ENCODE data around the gene DPYD. TPM values are rescaled to one million over a fixed set of nuclear protein-coding genes. Genes with fewer than 3 reads are reported as not detected.

DPYD gene
- total RNA-seq, 1 donor, result 81.4 TPM

- Histone ChIP-seq H4K20me1 (ENCODE audit: insufficient read depth, low read length) (no peaks in the 10 kb centered on the region), H3K4me2 (ENCODE audit: insufficient read depth, low read length) (no peak overlapping the region), H3K79me2 (ENCODE audit: insufficient read depth, low read length) (no peaks in the 10 kb centered on the region), H3K36me3 (ENCODE audit: insufficient read depth, low read length) (no peaks in the 10 kb centered on the region), H3K27ac (ENCODE audit: low read depth, low read length) (no peak overlapping the region), H3K4me1 (ENCODE audit: insufficient read depth, low read length) (no peaks in the 10 kb centered on the region), H3K4me3 (ENCODE audit: insufficient read depth, low read length) (no peak overlapping the region), H3K9me3 (ENCODE audit: low read depth, low read length) (no peaks in the 10 kb centered on the region), H3K27me3 (ENCODE audit: insufficient read depth, low read length) (no peaks in the 10 kb centered on the region), H2AFZ (ENCODE audit: low read length) (no peak overlapping the region)
- no peak for DNase-seq (ENCODE audit: insufficient read length, low spot score, missing footprints)
- TF ChIP-seq CTCF (IDR thresholded peaks at IDR 0.05; ENCODE audit: extremely low read depth, low read depth, low read length), result no peak
Observed at GRCh38 chr1:97307151-97307550, 613.7 kb downstream of the DPYD start.

- no peak for DNase-seq (ENCODE audit: insufficient read length, low spot score, missing footprints)
Observed at GRCh38 chr1:97306504-97306903, 614.3 kb downstream of the DPYD start.

GRCh38 chr1:97304366-97304765 is 616.5 kb downstream of the DPYD start:
- H2AFZ ChIP-seq (ENCODE audit: low read length), result no peak overlapping the region
- H3K27ac ChIP-seq (ENCODE audit: low read depth, low read length), result no peak overlapping the region
- H3K79me2 ChIP-seq (ENCODE audit: insufficient read depth, low read length), result no peaks in the 10 kb centered on the region

More at GRCh38 chr1:97306504-97306903, 614.3 kb downstream of the DPYD start:
- H2AFZ ChIP-seq (ENCODE audit: low read length), result no peak overlapping the region
- no peak overlapping the region for H3K4me3 ChIP-seq (ENCODE audit: insufficient read depth, low read length)
- TF ChIP-seq CTCF (IDR thresholded peaks at IDR 0.05; ENCODE audit: extremely low read depth, low read depth, low read length), result no peak
- H4K20me1 ChIP-seq (ENCODE audit: insufficient read depth, low read length), result no peaks in the 10 kb centered on the region
- no peaks in the 10 kb centered on the region for H3K79me2 ChIP-seq (ENCODE audit: insufficient read depth, low read length)
- no peaks in the 10 kb centered on the region for H3K27me3 ChIP-seq (ENCODE audit: insufficient read depth, low read length)
- H3K9me3 ChIP-seq (ENCODE audit: low read depth, low read length), result no peaks in the 10 kb centered on the region
- no peaks in the 10 kb centered on the region for H3K4me1 ChIP-seq (ENCODE audit: insufficient read depth, low read length)
- no peak overlapping the region for H3K4me2 ChIP-seq (ENCODE audit: insufficient read depth, low read length)
- H3K27ac ChIP-seq (ENCODE audit: low read depth, low read length), result no peak overlapping the region
- no peaks in the 10 kb centered on the region for H3K36me3 ChIP-seq (ENCODE audit: insufficient read depth, low read length)

GRCh38 chr1:97298966-97299365 is 621.9 kb downstream of the DPYD start:
- no peak for DNase-seq (ENCODE audit: insufficient read length, low spot score, missing footprints)
- Histone ChIP-seq H3K27me3 (ENCODE audit: insufficient read depth, low read length) (no peaks in the 10 kb centered on the region), H3K4me2 (ENCODE audit: insufficient read depth, low read length) (no peak overlapping the region), H2AFZ (ENCODE audit: low read length) (no peak overlapping the region), H3K36me3 (ENCODE audit: insufficient read depth, low read length) (no peaks in the 10 kb centered on the region), H3K79me2 (ENCODE audit: insufficient read depth, low read length) (no peaks in the 10 kb centered on the region), H3K4me3 (ENCODE audit: insufficient read depth, low read length) (no peak overlapping the region), H3K9me3 (ENCODE audit: low read depth, low read length) (no peaks in the 10 kb centered on the region), H4K20me1 (ENCODE audit: insufficient read depth, low read length) (no peaks in the 10 kb centered on the region), H3K4me1 (ENCODE audit: insufficient read depth, low read length) (no peaks in the 10 kb centered on the region), H3K27ac (ENCODE audit: low read depth, low read length) (no peak overlapping the region)
- TF ChIP-seq CTCF (IDR thresholded peaks at IDR 0.05; ENCODE audit: extremely low read depth, low read depth, low read length), result no peak

More at GRCh38 chr1:97304366-97304765, 616.5 kb downstream of the DPYD start:
- H3K36me3 ChIP-seq (ENCODE audit: insufficient read depth, low read length), result no peaks in the 10 kb centered on the region
- TF ChIP-seq CTCF (IDR thresholded peaks at IDR 0.05; ENCODE audit: extremely low read depth, low read depth, low read length), result no peak
- H4K20me1 ChIP-seq (ENCODE audit: insufficient read depth, low read length), result no peaks in the 10 kb centered on the region
- H3K4me1 ChIP-seq (ENCODE audit: insufficient read depth, low read length), result no peaks in the 10 kb centered on the region
- H3K27me3 ChIP-seq (ENCODE audit: insufficient read depth, low read length), result no peaks in the 10 kb centered on the region
- no peak for DNase-seq (ENCODE audit: insufficient read length, low spot score, missing footprints)
- no peaks in the 10 kb centered on the region for H3K9me3 ChIP-seq (ENCODE audit: low read depth, low read length)
- no peak overlapping the region for H3K4me2 ChIP-seq (ENCODE audit: insufficient read depth, low read length)
- no peak overlapping the region for H3K4me3 ChIP-seq (ENCODE audit: insufficient read depth, low read length)
